Heart left ventricle (tissue), 13 donors: Measurements from ENCODE around the gene CD276.

Experiments
- CTCF ChIP-seq, 12 donors: fragments of 200-600 bp; sonication (generic) in 4 of 12; IDR thresholded peaks; one replicate each; pipeline versions ENCODE4 v1.5.0 to v1.8.0; 2018 to 2022; ENCODE audit warnings: antibody characterized with exemption in 12 of 12, mild to moderate bottlenecking in 5 of 12
- POLR2A ChIP-seq, 2 donors: fragments of 450-650 bp; IDR thresholded peaks; one replicate each; pipeline ENCODE4 v1.6.1; 2017; ENCODE audit warnings: antibody characterized with exemption in 2 of 2, mild to moderate bottlenecking in 2 of 2, moderate library complexity in 2 of 2
- donor health status: ischemic (EF 13 %, LVEDD 7.1; RV severe dilation, severe dysfunction).
- donor health status: DM: no; HTN: yes; CAD: no.
- donor health status: DM: no; HTN: no; CAD: no.
- donor health status: ischemic (EF 25% LVEDD 6.9; RV normal size, moderate dysfunction).
- donor health status: ischemic (EF 25% LVEDD 5.7; RV mildly dilated, moderate dysfunction).
- donor health status: ischemic (EF 35%, LVEDD 5.7; RV mildly dilated, moderate dysfunction).
- donor health status: nonischemic (EF 11% LVEDD 7.7; RV severe dilation, severe dysfunction).
- donor health status: DM: yes; HTN: yes; CAD: no.
- donor health status: PGD.
- donor health status: ischemic (EF 29% LVEDD 5.4; RV normal size, mild dysfunction).
- donor health status: nonischemic (EF 23%, LVEDD 6.1; RV moderate dilation, normal function).

- TF ChIP-seq CTCF (IDR thresholded peaks at IDR 0.05) = no peak
- no peak for TF ChIP-seq POLR2A (IDR thresholded peaks at IDR 0.05)
Observed at GRCh38 chr15:73650416-73651126, 33.6 kb upstream of the CD276 start.
